Activated T-helper 9 cell treated with anti-CD3 and anti-CD28 coated beads, Interleukin-2, amount 50 U/mL, for 16 hours (primary cell): ENCODE measurements around the gene DUS1L.

Experiments used
- DNase-seq: peaks from one replicate; pipeline ENCODE4 v3.0.0-alpha.2; 2020; ENCODE audit warnings: low read depth

Gene DUS1L

GRCh38 chr17:82076018-82076784 lies 10.6 kb upstream of the DUS1L start:
- no peak for DNase-seq

- DNase-seq = no peak
Measured at GRCh38 chr17:82073446-82073845, 7.8 kb upstream of the DUS1L start.

- no peak for DNase-seq
Measured at GRCh38 chr17:82072827-82073226, 7.2 kb upstream of the DUS1L start.

- no peak for DNase-seq
Measured at GRCh38 chr17:82070611-82071010, 5.0 kb upstream of the DUS1L start.

GRCh38 chr17:82065193-82065637 lies 389 bp downstream of the DUS1L start:
- peak; percentile 30 for DNase-seq

- DNase-seq = no peak
Measured at GRCh38 chr17:82064433-82065192, 991 bp downstream of the DUS1L start.

GRCh38 chr17:82063424-82064415 lies 1.9 kb downstream of the DUS1L start:
- DNase-seq = no peak

GRCh38 chr17:82062984-82063368 lies 2.6 kb downstream of the DUS1L start:
- no peak for DNase-seq

- DNase-seq = no peak
Measured at GRCh38 chr17:82062076-82062983, 3.3 kb downstream of the DUS1L start.

- DNase-seq = no peak
Measured at GRCh38 chr17:82061047-82061925, 4.3 kb downstream of the DUS1L start.

GRCh38 chr17:82060614-82061013 lies 5.0 kb downstream of the DUS1L start:
- no peak for DNase-seq

- DNase-seq = no peak
Measured at GRCh38 chr17:82060001-82060380, 5.6 kb downstream of the DUS1L start.

- no peak for DNase-seq
Measured at GRCh38 chr17:82059272-82060000, 6.2 kb downstream of the DUS1L start.

GRCh38 chr17:82058855-82059249 lies 6.8 kb downstream of the DUS1L start:
- DNase-seq = no peak

GRCh38 chr17:82058230-82058854 lies 7.3 kb downstream of the DUS1L start:
- DNase-seq = no peak

- no peak for DNase-seq
Measured at GRCh38 chr17:82056729-82057621, 8.6 kb downstream of the DUS1L start.

GRCh38 chr17:82055965-82056728 lies 9.5 kb downstream of the DUS1L start:
- DNase-seq = no peak
